ENCODE data around the gene IP6K2.
A peak's percentile ranks its signal among the peaks of the same experiment; 100 is the strongest.

IP6K2 gene

GRCh38 chr3:48664313-48664644 is 52.7 kb downstream of the IP6K2 start:
- Histone ChIP-seq H3K27ac (peak overlapping the region; percentile 85 to 86), H3K4me3 (peak overlapping the region; percentile 52 to 56)
- intact Hi-C loops (cut with DNase I; ENCODE audit: low total_unique reads), result no loop called here

DNA sequence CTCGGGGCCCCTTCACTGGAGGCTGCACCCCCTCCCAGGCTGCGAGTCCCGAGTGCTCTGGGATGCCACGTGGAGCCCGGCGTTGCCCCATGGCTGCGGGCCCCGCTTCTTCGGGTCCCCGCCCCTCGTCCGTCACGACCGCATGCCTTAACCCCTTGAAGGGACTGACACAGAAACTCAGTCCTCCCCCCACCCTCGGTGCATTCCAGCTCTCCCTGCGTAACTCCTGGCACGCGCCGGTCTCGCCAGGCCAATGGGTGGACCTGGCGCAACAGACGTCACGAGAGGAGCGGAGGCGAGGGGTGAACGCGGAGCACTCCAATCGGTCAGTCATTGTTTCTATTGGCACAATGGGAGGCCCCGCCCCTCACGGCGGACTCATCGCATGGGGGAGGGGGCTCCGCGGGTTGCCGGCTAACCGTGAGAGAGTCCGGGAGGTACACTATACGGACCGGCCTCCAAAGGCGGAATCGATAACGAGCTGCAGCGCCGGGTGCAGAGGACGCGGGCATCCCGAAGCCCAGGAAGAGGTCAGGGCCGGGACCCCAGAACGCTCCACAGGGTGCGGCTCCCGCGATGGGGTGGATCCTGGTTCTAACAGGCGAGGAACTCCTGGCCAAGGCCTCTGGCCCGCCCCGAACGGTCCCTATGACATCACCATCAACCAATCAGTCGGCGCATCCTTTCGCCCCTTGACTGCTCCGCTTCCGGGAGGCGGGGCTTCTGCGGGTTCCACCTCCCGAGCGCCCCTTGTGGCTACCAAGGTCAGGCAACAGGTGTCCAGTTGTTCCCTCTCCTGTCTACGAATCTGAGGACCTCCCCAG is 53.3 kb downstream of the IP6K2 start:
- Histone ChIP-seq H3K36me3 (peaks cover 0 to 9% (median 5%) of the 10 kb centered on the region in 3 donors), H3K9me3 (no peaks in the 10 kb centered on the region), H3K27me3 (peaks cover 0 to 13% of the 10 kb centered on the region in 2 donors), H3K4me3 (peak overlapping the region; percentile 52 to 56), H3K27ac (peak overlapping the region; percentile 85 to 86), H3K4me1 (peaks cover 0 to 32% (median 18%) of the 10 kb centered on the region in 4 donors)
- intact Hi-C loops (cut with DNase I; ENCODE audit: low total_unique reads), result no loop called here
- peak; percentile 91 to 98 for DNase-seq
- TF ChIP-seq CTCF (IDR thresholded peaks at IDR 0.05), result peak; percentile 60 to 69

More at GRCh38 chr3:48664313-48664644, 52.7 kb downstream of the IP6K2 start:
- Histone ChIP-seq H3K36me3 (peaks cover 0 to 9% (median 5%) of the 10 kb centered on the region in 3 donors), H3K4me1 (peaks cover 0 to 32% (median 18%) of the 10 kb centered on the region in 4 donors), H3K9me3 (no peaks in the 10 kb centered on the region), H3K27me3 (peaks cover 0 to 13% of the 10 kb centered on the region in 2 donors)
- DNase-seq, result no peak
- TF ChIP-seq CTCF (IDR thresholded peaks at IDR 0.05), result no peak

GRCh38 chr3:48662753-48663488 is 54.1 kb downstream of the IP6K2 start, which contains the start of gene CELSR3:
Gene CELSR3 (minus strand): TSS chr3:48662886. CDS start chr3:48662634, 252 bp downstream.
- H3K27me3 ChIP-seq, result peaks cover 0 to 13% of the 10 kb centered on the region in 2 donors
- H3K36me3 ChIP-seq, result peaks cover 0 to 9% (median 5%) of the 10 kb centered on the region in 3 donors
- intact Hi-C loops (cut with DNase I; ENCODE audit: low total_unique reads), result no loop called here
- peak within 1 kb of the TSS; percentile 85 to 86 for H3K27ac ChIP-seq
- no peaks in the 10 kb centered on the region for H3K9me3 ChIP-seq
- H3K4me1 ChIP-seq, result peaks cover 0 to 32% (median 18%) of the 10 kb centered on the region in 4 donors
- peak; percentile 72 to 89 for DNase-seq
- H3K4me3 ChIP-seq, result peak within 1 kb of the TSS; percentile 52 to 56
- TF ChIP-seq CTCF (IDR thresholded peaks at IDR 0.05), result no peak

GRCh38 chr3:48662145-48662752 is 54.8 kb downstream of the IP6K2 start:
- no peaks in the 10 kb centered on the region for H3K9me3 ChIP-seq
- H3K4me3 ChIP-seq, result peak overlapping the region; percentile 52 to 56
- peaks cover 0 to 13% of the 10 kb centered on the region in 2 donors for H3K27me3 ChIP-seq
- H3K36me3 ChIP-seq, result peaks cover 0 to 9% (median 5%) of the 10 kb centered on the region in 3 donors
- intact Hi-C loops (cut with DNase I; ENCODE audit: low total_unique reads), result no loop called here
- no peak for TF ChIP-seq CTCF (IDR thresholded peaks at IDR 0.05)
- no peak for DNase-seq
- peak overlapping the region in 1 of 2 donors; percentile 85 for H3K27ac ChIP-seq
- peaks cover 0 to 32% (median 18%) of the 10 kb centered on the region in 4 donors for H3K4me1 ChIP-seq

GRCh38 chr3:48661501-48662144 is 55.4 kb downstream of the IP6K2 start:
- DNase-seq, result peak in 1 of 2 donors; percentile 52
- H3K27ac ChIP-seq, result no peak overlapping the region
- intact Hi-C loops (cut with DNase I; ENCODE audit: low total_unique reads), result no loop called here

More at GRCh38 chr3:48661501-48662144, 55.4 kb downstream of the IP6K2 start:
- no peak for TF ChIP-seq CTCF (IDR thresholded peaks at IDR 0.05)
- peaks cover 0 to 37% (median 21%) of the 10 kb centered on the region in 4 donors for H3K4me1 ChIP-seq
- no peaks in the 10 kb centered on the region for H3K9me3 ChIP-seq
- peak overlapping the region; percentile 25 to 45 for H3K4me3 ChIP-seq
- H3K36me3 ChIP-seq, result peaks cover 0 to 6% (median 2%) of the 10 kb centered on the region in 3 donors
- peaks cover 0 to 13% of the 10 kb centered on the region in 2 donors for H3K27me3 ChIP-seq

Measured in tibial artery (tissue), 4 donors.